ENCODE data around the gene PHF20. TPM values are rescaled to one million over a fixed set of nuclear protein-coding genes. Genes with fewer than 3 reads are reported as not detected.

PHF20 gene
- polyA plus RNA-seq, 1 donor (not counting 4 experiments of a cell fraction or from before 2014, with no cell fraction given) = 31.9 TPM

DNA sequence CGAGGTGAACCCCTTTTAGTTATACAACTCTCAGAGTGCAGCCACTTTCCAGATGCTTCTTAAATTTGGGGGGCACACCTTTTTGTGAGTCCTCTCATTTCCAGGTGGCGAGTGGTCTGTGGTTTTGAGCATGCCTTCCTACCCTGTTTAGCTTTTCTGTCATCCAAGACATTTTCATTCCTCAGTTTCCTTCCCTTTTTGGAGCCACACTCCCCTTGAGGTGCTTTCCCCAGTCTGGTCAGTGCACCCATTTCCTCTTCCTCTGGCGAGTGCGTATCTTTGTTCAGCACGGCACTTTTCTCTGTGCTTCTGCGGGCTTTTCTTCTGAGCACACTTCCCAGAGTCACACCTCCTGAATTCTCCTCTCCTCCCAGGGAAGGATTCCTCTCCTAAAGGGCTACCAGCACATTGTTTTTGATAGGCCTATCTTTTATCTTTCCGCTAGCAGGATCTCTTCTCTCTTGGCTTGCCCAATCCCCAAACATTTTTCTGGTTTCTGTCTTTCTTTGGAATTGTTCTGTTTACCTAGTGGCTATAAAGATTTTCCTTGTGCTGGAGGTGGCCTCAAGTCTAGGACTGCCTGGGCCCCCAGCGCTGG, 1.4 kb downstream of the PHF20 start:
- peak overlapping the region; percentile 71 to 97 (median 77) for H3K4me3 ChIP-seq (ENCODE audit: control insufficient read depth in 2 of 3, extremely low read depth in 1 of 3, insufficient read depth in 2 of 3, low read depth in 1 of 3, low read length in 3 of 3)
- dilution Hi-C loops (cut with MboI; ENCODE audit: extremely low pct_ligation_motif_present, low sequenced_read_pairs) = no loop called here
- H3K27ac ChIP-seq (ENCODE audit: control insufficient read depth, insufficient read depth, low read length) = peak overlapping the region; percentile 90
- no peaks in the 10 kb centered on the region for H3K9me1 ChIP-seq (ENCODE audit: control insufficient read depth, extremely low read depth, insufficient read depth, low read length)
- no peaks in the 10 kb centered on the region for H3K27me3 ChIP-seq (ENCODE audit: control insufficient read depth, extremely low read depth, insufficient read depth, low read length)
- no peaks in the 10 kb centered on the region for H4K20me1 ChIP-seq (ENCODE audit: control insufficient read depth, extremely low read depth, insufficient read depth, low read length)
- TF ChIP-seq EZH2 (IDR thresholded peaks at IDR 0.05; ENCODE audit: low read length) = no peak
- TF ChIP-seq, protein P1, sequence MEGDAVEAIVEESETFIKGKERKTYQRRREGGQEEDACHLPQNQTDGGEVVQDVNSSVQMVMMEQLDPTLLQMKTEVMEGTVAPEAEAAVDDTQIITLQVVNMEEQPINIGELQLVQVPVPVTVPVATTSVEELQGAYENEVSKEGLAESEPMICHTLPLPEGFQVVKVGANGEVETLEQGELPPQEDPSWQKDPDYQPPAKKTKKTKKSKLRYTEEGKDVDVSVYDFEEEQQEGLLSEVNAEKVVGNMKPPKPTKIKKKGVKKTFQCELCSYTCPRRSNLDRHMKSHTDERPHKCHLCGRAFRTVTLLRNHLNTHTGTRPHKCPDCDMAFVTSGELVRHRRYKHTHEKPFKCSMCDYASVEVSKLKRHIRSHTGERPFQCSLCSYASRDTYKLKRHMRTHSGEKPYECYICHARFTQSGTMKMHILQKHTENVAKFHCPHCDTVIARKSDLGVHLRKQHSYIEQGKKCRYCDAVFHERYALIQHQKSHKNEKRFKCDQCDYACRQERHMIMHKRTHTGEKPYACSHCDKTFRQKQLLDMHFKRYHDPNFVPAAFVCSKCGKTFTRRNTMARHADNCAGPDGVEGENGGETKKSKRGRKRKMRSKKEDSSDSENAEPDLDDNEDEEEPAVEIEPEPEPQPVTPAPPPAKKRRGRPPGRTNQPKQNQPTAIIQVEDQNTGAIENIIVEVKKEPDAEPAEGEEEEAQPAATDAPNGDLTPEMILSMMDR (optimal IDR thresholded peaks at IDR 0.05 in 1 of 3, IDR thresholded peaks at IDR 0.05 in 1 of 3, conservative IDR thresholded peaks at IDR 0.05 in 1 of 3; ENCODE audit: extremely low read depth in 1 of 3, insufficient read depth in 2 of 3, low read length in 3 of 3) = no peak
- no peak for DNase-seq (ENCODE audit: low read depth, low spot score)
- peaks cover 57% of the 10 kb centered on the region for H3K79me2 ChIP-seq (ENCODE audit: control insufficient read depth, insufficient read depth, low read length)
- no peak overlapping the region for H2AFZ ChIP-seq (ENCODE audit: control insufficient read depth, low read length)
- peak overlapping the region; percentile 72 for H3K4me2 ChIP-seq (ENCODE audit: control insufficient read depth, extremely low read depth, insufficient read depth, low read depth, low read length)
- H3K9ac ChIP-seq (ENCODE audit: control insufficient read depth, extremely low read depth, insufficient read depth, low read length) = peak overlapping the region; percentile 95
- H3K36me3 ChIP-seq (ENCODE audit: control insufficient read depth in 2 of 2, extremely low read depth in 1 of 2, insufficient read depth in 2 of 2, low read length in 2 of 2) = peaks cover 2 to 4% of the 10 kb centered on the region in 2 experiments
- no peak for FAIRE-seq
- H3K9me3 ChIP-seq (ENCODE audit: control insufficient read depth, low read depth, low read length) = no peaks in the 10 kb centered on the region
- H3K4me1 ChIP-seq (ENCODE audit: control insufficient read depth, extremely low read depth, insufficient read depth, low read length) = peaks cover 41% of the 10 kb centered on the region

DNA sequence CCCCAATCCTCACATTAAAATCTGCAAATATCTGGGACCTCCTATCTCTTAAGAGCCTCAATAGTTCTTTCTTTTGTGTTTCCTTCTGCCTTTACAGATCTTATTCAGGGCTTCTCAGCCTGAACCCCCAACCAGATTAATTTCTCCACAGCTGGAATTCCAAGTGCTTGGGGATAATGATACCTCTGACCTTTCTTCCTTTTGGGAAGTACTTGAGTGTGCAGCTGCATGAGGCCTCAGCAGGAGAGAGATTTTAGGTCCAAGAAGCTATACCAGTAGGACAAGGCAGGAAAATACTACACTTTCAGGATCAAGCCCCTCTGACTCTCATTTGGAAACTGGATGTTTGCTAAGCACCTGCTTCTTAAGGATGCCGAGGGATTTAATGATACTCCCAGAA, 2.6 kb downstream of the PHF20 start:
- Histone ChIP-seq H3K27me3 (ENCODE audit: control insufficient read depth, extremely low read depth, insufficient read depth, low read length) (no peaks in the 10 kb centered on the region), H3K9me3 (ENCODE audit: control insufficient read depth, low read depth, low read length) (no peaks in the 10 kb centered on the region), H3K4me3 (ENCODE audit: control insufficient read depth in 2 of 3, extremely low read depth in 1 of 3, insufficient read depth in 2 of 3, low read depth in 1 of 3, low read length in 3 of 3) (no peak overlapping the region), H3K9me1 (ENCODE audit: control insufficient read depth, extremely low read depth, insufficient read depth, low read length) (no peaks in the 10 kb centered on the region), H3K4me2 (ENCODE audit: control insufficient read depth, extremely low read depth, insufficient read depth, low read depth, low read length) (peak overlapping the region; percentile 17), H3K27ac (ENCODE audit: control insufficient read depth, insufficient read depth, low read length) (no peak overlapping the region), H3K9ac (ENCODE audit: control insufficient read depth, extremely low read depth, insufficient read depth, low read length) (no peak overlapping the region), H2AFZ (ENCODE audit: control insufficient read depth, low read length) (no peak overlapping the region), H3K4me1 (ENCODE audit: control insufficient read depth, extremely low read depth, insufficient read depth, low read length) (peaks cover 30% of the 10 kb centered on the region), H3K79me2 (ENCODE audit: control insufficient read depth, insufficient read depth, low read length) (peaks cover 66% of the 10 kb centered on the region), H4K20me1 (ENCODE audit: control insufficient read depth, extremely low read depth, insufficient read depth, low read length) (no peaks in the 10 kb centered on the region), H3K36me3 (ENCODE audit: control insufficient read depth in 2 of 2, extremely low read depth in 1 of 2, insufficient read depth in 2 of 2, low read length in 2 of 2) (peaks cover 2 to 4% of the 10 kb centered on the region in 2 experiments)
- no peak for FAIRE-seq
- dilution Hi-C loops (cut with MboI; ENCODE audit: extremely low pct_ligation_motif_present, low sequenced_read_pairs) = no loop called here
- TF ChIP-seq, protein P1 (optimal IDR thresholded peaks at IDR 0.05 in 1 of 3, IDR thresholded peaks at IDR 0.05 in 1 of 3, conservative IDR thresholded peaks at IDR 0.05 in 1 of 3; ENCODE audit: extremely low read depth in 1 of 3, insufficient read depth in 2 of 3, low read length in 3 of 3) = no peak
- TF ChIP-seq EZH2 (IDR thresholded peaks at IDR 0.05; ENCODE audit: low read length) = no peak
- DNase-seq (ENCODE audit: low read depth, low spot score) = no peak
